Epithelial cell of proximal tubule (primary cell): Measurements from ENCODE around the gene NR2F2. TPM values are rescaled to one million over a fixed set of nuclear protein-coding genes. Genes with fewer than 3 reads are reported as not detected.
A peak's percentile ranks its signal among the peaks of the same experiment; 100 is the strongest.

ENCODE experiments used
- DNase-seq: peaks from one replicate; pipeline ENCODE4 v3.0.0-alpha.2; 2011; ENCODE audit warnings: low read depth
- H3K4me3 ChIP-seq: 2 replicates; pipeline ENCODE4 v1.5.1; 2011; ENCODE audit warnings: low read depth, mild to moderate bottlenecking, low read length
- total RNA-seq: library from RNA; depleted of rRNA; stranded (reverse); fragments of >200 nt; gene quantifications from 2 replicates; pipeline ENCODE4 v1.2.3, GENCODE V29; 2015
- TF ChIP-seq, protein P1 (sequence below): conservative IDR thresholded peaks from 2 replicates; pipeline ENCODE4 v1.5.1; 2012; ENCODE audit warnings: low read depth, mild to moderate bottlenecking, low read length

Gene NR2F2
- total RNA-seq, 1 donor from 2014 or later: 17.6 TPM

- peak overlapping the region; percentile 74 for H3K4me3 ChIP-seq
- TF ChIP-seq, protein P1, sequence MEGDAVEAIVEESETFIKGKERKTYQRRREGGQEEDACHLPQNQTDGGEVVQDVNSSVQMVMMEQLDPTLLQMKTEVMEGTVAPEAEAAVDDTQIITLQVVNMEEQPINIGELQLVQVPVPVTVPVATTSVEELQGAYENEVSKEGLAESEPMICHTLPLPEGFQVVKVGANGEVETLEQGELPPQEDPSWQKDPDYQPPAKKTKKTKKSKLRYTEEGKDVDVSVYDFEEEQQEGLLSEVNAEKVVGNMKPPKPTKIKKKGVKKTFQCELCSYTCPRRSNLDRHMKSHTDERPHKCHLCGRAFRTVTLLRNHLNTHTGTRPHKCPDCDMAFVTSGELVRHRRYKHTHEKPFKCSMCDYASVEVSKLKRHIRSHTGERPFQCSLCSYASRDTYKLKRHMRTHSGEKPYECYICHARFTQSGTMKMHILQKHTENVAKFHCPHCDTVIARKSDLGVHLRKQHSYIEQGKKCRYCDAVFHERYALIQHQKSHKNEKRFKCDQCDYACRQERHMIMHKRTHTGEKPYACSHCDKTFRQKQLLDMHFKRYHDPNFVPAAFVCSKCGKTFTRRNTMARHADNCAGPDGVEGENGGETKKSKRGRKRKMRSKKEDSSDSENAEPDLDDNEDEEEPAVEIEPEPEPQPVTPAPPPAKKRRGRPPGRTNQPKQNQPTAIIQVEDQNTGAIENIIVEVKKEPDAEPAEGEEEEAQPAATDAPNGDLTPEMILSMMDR: no peak
- no peak for DNase-seq
Measured at GRCh38 chr15:96358001-96358801, 27.7 kb downstream of the NR2F2 start.

- TF ChIP-seq, protein P1: no peak
- peak overlapping the region; percentile 68 for H3K4me3 ChIP-seq
- DNase-seq: no peak
Measured at GRCh38 chr15:96358821-96359615, 28.5 kb downstream of the NR2F2 start.

- H3K4me3 ChIP-seq: peak overlapping the region; percentile 68
- DNase-seq: no peak
- TF ChIP-seq, protein P1: no peak
Measured at GRCh38 chr15:96359616-96360521, 29.4 kb downstream of the NR2F2 start.

DNA sequence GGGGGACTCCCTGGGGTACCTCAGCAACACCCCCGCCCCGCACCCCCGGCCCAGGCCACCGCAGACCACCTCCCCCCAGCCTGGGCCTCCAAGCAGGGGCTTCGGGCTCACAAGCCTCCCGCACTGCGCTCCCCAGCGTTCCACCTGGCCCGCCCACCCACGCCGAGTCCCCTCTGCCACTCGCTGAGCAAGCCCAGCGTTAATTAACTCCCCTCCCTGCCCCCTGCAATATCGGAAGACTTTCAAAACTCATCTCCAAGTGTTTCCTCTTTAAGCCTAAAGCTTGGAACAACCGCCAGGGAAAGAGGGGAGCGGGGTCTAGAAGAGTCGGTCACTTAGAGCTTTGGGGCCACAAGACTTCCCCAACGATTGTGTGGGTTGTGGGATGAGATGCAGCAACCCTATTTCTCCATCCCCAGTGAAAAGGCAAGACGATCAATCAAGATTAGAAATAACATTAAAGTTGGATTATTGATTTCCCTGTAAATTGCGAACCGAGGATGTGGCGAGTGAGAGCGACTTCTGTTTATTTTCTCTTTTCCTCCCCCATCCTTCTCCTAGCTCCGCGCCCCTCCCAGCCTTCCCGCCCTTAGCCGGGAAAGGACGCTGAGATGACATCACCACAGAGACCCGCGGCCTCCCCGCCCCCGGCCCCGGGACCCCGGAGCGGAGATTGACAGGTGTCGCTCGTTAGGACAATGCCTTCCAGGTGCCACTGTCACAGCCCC, 30.2 kb downstream of the NR2F2 start:
- no peak for DNase-seq
- TF ChIP-seq, protein P1: no peak
- H3K4me3 ChIP-seq: peak overlapping the region; percentile 68

GRCh38 chr15:96361309-96362010, 31.0 kb downstream of the NR2F2 start:
- no peak for DNase-seq
- TF ChIP-seq, protein P1: no peak
- no peak overlapping the region for H3K4me3 ChIP-seq
